22Rv1 (cell line): ENCODE data around the gene RNPEPL1.

Experiments
- ZFX ChIP-seq: fragments of 450-650 bp; IDR thresholded peaks from 2 replicates; pipeline ENCODE4 v1.6.1; 2017; ENCODE audit warnings: antibody characterized with exemption, borderline replicate concordance
- TF ChIP-seq, protein P1 (sequence below): fragments of 450-650 bp; IDR thresholded peaks from 2 replicates; pipeline ENCODE4 v1.5.1; 2017; ENCODE audit warnings: mild to moderate bottlenecking

DNA sequence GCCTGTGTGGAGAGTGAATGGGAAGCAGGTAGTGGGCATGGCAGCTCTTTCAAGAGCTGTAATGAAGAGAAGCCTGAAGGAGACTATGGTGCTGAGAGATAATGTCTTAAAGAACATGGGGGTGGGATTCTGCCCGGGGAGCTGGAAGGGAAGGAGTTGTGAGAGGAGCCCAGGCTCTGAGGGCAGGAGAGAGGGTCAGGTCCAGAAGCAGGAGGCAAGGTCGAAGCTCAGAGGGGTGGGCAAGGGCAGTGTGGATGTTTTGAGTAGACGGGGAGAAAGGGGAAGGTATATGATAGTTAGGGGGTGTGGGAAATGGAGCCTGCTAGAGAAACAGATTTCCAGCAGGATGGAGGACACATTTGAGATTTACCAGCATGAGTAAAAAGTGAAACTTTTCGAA, 20.4 kb downstream of the RNPEPL1 start:
- TF ChIP-seq, protein P1, sequence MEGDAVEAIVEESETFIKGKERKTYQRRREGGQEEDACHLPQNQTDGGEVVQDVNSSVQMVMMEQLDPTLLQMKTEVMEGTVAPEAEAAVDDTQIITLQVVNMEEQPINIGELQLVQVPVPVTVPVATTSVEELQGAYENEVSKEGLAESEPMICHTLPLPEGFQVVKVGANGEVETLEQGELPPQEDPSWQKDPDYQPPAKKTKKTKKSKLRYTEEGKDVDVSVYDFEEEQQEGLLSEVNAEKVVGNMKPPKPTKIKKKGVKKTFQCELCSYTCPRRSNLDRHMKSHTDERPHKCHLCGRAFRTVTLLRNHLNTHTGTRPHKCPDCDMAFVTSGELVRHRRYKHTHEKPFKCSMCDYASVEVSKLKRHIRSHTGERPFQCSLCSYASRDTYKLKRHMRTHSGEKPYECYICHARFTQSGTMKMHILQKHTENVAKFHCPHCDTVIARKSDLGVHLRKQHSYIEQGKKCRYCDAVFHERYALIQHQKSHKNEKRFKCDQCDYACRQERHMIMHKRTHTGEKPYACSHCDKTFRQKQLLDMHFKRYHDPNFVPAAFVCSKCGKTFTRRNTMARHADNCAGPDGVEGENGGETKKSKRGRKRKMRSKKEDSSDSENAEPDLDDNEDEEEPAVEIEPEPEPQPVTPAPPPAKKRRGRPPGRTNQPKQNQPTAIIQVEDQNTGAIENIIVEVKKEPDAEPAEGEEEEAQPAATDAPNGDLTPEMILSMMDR, result no peak
- TF ChIP-seq ZFX, result no peak
